DMS53 (cell line): Measurements from ENCODE around the gene FREM3.

ENCODE experiments used
- DNase-seq: peaks from one replicate; lab custom pipeline; 2025; lab: John Stamatoyannopoulos, UW

FREM3 gene

GRCh38 chr4:143667461-143667860 is 33.0 kb downstream of the FREM3 start:
- no peak for DNase-seq

GRCh38 chr4:143658336-143658735 is 42.1 kb downstream of the FREM3 start:
- no peak for DNase-seq

GRCh38 chr4:143654571-143654970 is 45.9 kb downstream of the FREM3 start:
- DNase-seq, result no peak

GRCh38 chr4:143653031-143653430 is 47.4 kb downstream of the FREM3 start:
- DNase-seq, result no peak

- DNase-seq, result no peak
Measured at GRCh38 chr4:143643399-143643798, 57.1 kb downstream of the FREM3 start.

- no peak for DNase-seq
Measured at GRCh38 chr4:143642611-143643010, 57.9 kb downstream of the FREM3 start.

- no peak for DNase-seq
Measured at GRCh38 chr4:143641361-143641760, 59.1 kb downstream of the FREM3 start.

- DNase-seq, result no peak
Measured at GRCh38 chr4:143634763-143635162, 65.7 kb downstream of the FREM3 start.

GRCh38 chr4:143633833-143634232 is 66.6 kb downstream of the FREM3 start:
- no peak for DNase-seq

- no peak for DNase-seq
Measured at GRCh38 chr4:143626134-143626911, 74.2 kb downstream of the FREM3 start.

- DNase-seq, result no peak
Measured at GRCh38 chr4:143625632-143626031, 74.8 kb downstream of the FREM3 start.

- DNase-seq, result no peak
Measured at GRCh38 chr4:143623896-143624295, 76.6 kb downstream of the FREM3 start.

- DNase-seq, result no peak
Measured at GRCh38 chr4:143618811-143619210, 81.7 kb downstream of the FREM3 start.

- no peak for DNase-seq
Measured at GRCh38 chr4:143617994-143618679, 82.3 kb downstream of the FREM3 start.

GRCh38 chr4:143616771-143617170 is 83.7 kb downstream of the FREM3 start:
- no peak for DNase-seq

- DNase-seq, result no peak
Measured at GRCh38 chr4:143609492-143609891, 91.0 kb downstream of the FREM3 start.

- peak; percentile 41 for DNase-seq
Measured at GRCh38 chr4:143606480-143606879, 94.0 kb downstream of the FREM3 start.

- no peak for DNase-seq
Measured at GRCh38 chr4:143599827-143600226, 100.6 kb downstream of the FREM3 start.

GRCh38 chr4:143598816-143599215 is 101.7 kb downstream of the FREM3 start:
- DNase-seq, result no peak

- no peak for DNase-seq
Measured at GRCh38 chr4:143597276-143597675, 103.2 kb downstream of the FREM3 start.

- peak; percentile 34 for DNase-seq
Measured at GRCh38 chr4:143587703-143588102, 112.8 kb downstream of the FREM3 start.

GRCh38 chr4:143586080-143586479 is 114.4 kb downstream of the FREM3 start:
- DNase-seq, result no peak

- no peak for DNase-seq
Measured at GRCh38 chr4:143585548-143585947, 114.9 kb downstream of the FREM3 start.
